Common myeloid progenitor, CD34-positive (primary cell): ENCODE data around the gene NPSR1.
A peak's percentile ranks its signal among the peaks of the same experiment; 100 is the strongest.
"Not testable (repeated sequence)": the region's sequence is repeated elsewhere in the genome, so short reads cannot be mapped to it uniquely, and the experiment has no call there.

Source experiments
- CTCF ChIA-PET: fragments of 350-600 bp; sonication (Branson Sonifier 250); formaldehyde crosslinking; loops from one replicate; lab custom pipeline; 2021; ENCODE audit warnings: antibody characterized with exemption; lab: Charles Lee
- POLR2A ChIA-PET: fragments of 350-600 bp; sonication (Branson Sonifier 250); formaldehyde crosslinking; loops from one replicate; lab custom pipeline; 2021; ENCODE audit warnings: antibody characterized with exemption; lab: Charles Lee
- DNase-seq, 3 donors: peaks; one replicate each; pipeline versions ENCODE4 v3.0.0 to v3.0.0-alpha.2; 2013
- H3K27ac ChIP-seq, 2 experiments: 1 replicate in 1 of 2; 2 replicates in 1 of 2; pipeline ENCODE4 v1.7.0; 2013; ENCODE audit warnings: inconsistent platforms in 2 of 2, low read length in 2 of 2, mild to moderate bottlenecking in 2 of 2, low read depth in 1 of 2, moderate library complexity in 1 of 2; ENCODE audit not compliant: severe bottlenecking in 2 of 2, insufficient read depth in 1 of 2, poor library complexity in 1 of 2
- H3K27me3 ChIP-seq, 5 experiments: replicated peaks in 2 of 5; 1 replicate in 3 of 5; 2 replicates in 2 of 5; pipeline versions ENCODE4 v1.6.1 to v1.7.0; 2013; ENCODE audit warnings: low read length in 4 of 5, mild to moderate bottlenecking in 2 of 5, moderate library complexity in 2 of 5, inconsistent platforms in 1 of 5; ENCODE audit not compliant: insufficient read depth in 5 of 5, control insufficient read depth in 4 of 5
- H3K36me3 ChIP-seq, 4 experiments: 1 replicate in 2 of 4; 2 replicates in 2 of 4; pipeline versions ENCODE4 v1.6.1 to v1.7.0; 2013; ENCODE audit warnings: low read length in 3 of 4, control low read depth in 1 of 4, mild to moderate bottlenecking in 1 of 4; ENCODE audit not compliant: control insufficient read depth in 4 of 4, insufficient read depth in 4 of 4
- H3K4me1 ChIP-seq, 4 experiments: 1 replicate in 3 of 4; 2 replicates in 1 of 4; pipeline versions ENCODE4 v1.6.1 to v1.7.1; 2013; ENCODE audit warnings: low read length in 3 of 4, mild to moderate bottlenecking in 3 of 4, control low read depth in 1 of 4, inconsistent platforms in 1 of 4, moderate library complexity in 1 of 4; ENCODE audit not compliant: control insufficient read depth in 4 of 4, insufficient read depth in 4 of 4; ENCODE audit errors: control extremely low read depth in 1 of 4
- H3K4me3 ChIP-seq, 7 experiments: 1 replicate in 4 of 7; 2 replicates in 3 of 7; pipeline versions ENCODE4 v1.5.1 to v1.7.0; 2013; ENCODE audit warnings: mild to moderate bottlenecking in 7 of 7, low read length in 6 of 7, moderate library complexity in 6 of 7, inconsistent platforms in 2 of 7, low read depth in 2 of 7, control low read depth in 1 of 7; ENCODE audit not compliant: insufficient read depth in 4 of 7, control insufficient read depth in 1 of 7; ENCODE audit errors: extremely low read depth in 1 of 7
- H3K9me3 ChIP-seq, 5 experiments: 1 replicate in 4 of 5; 2 replicates in 1 of 5; pipeline versions ENCODE4 v1.6.1 to v1.7.1; 2013; ENCODE audit warnings: low read length in 4 of 5, mild to moderate bottlenecking in 2 of 5, inconsistent platforms in 1 of 5, low read depth in 1 of 5, moderate library complexity in 1 of 5; ENCODE audit not compliant: control insufficient read depth in 4 of 5, insufficient read depth in 2 of 5; ENCODE audit errors: control extremely low read depth in 1 of 5
- WGBS: methylation state at CpG from one replicate; pipeline ENCODE4 v1.1.5; 2013; ENCODE audit not compliant: insufficient coverage; 5-methylcytosine and 5-hydroxymethylcytosine counted together

The NPSR1 gene

DNA sequence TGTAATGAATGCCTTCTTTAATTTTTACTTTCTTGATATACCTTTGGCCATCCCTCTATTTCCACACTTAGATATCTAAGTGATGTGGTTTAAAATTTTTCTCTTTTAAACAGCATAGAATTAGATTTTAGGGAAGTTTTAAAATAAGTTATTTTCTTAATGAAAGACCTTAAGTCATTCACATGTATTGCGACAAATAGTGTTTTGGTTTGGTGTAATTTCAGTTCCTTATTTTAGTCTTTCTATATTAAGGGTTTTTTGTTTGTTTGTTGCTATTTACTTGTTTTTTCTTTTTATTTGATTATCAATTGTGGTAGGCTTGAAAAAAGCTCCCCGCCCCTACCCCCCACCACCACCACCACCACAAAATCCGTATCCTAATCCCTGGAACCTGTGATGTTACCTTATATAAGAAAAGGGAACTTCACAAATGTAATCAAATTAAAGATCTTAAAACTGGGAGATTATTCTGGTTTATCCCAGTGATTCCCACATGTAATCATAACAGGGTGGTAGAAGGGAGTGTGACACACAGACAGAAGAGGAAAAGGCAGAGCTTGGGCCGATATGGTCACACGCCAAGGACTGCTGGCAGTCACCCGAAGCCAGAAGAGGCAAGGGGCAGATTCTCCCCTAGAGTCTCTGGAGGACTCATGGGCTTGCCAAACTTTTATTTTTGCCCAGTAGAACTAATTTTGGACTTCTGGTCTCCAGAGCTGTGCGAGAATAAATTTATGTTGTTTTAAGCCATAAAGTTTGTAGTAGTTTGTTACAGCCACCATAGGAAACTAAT is 149.7 kb downstream of the NPSR1 start:
- POLR2A ChIA-PET = no interaction called here
- DNase-seq = no peak
- Histone ChIP-seq H3K4me3 (no peak overlapping the region), H3K36me3 (no peaks in the 10 kb centered on the region), H3K4me1 (no peaks in the 10 kb centered on the region), H3K9me3 (peaks cover 0 to 3% (median 0%) of the 10 kb centered on the region in 5 experiments), H3K27ac (no peak overlapping the region), H3K27me3 (peaks cover 0 to 2% (median 0%) of the 10 kb centered on the region in 5 experiments)
- CTCF ChIA-PET = interaction anchor here (1.3 kb wide), 1 partner anchor 14 kb away, joined by 4 read pairs; no protein-coding TSS in a partner anchor
- WGBS = 83% methylated on average over 2 of the region's 7 CpGs

DNA sequence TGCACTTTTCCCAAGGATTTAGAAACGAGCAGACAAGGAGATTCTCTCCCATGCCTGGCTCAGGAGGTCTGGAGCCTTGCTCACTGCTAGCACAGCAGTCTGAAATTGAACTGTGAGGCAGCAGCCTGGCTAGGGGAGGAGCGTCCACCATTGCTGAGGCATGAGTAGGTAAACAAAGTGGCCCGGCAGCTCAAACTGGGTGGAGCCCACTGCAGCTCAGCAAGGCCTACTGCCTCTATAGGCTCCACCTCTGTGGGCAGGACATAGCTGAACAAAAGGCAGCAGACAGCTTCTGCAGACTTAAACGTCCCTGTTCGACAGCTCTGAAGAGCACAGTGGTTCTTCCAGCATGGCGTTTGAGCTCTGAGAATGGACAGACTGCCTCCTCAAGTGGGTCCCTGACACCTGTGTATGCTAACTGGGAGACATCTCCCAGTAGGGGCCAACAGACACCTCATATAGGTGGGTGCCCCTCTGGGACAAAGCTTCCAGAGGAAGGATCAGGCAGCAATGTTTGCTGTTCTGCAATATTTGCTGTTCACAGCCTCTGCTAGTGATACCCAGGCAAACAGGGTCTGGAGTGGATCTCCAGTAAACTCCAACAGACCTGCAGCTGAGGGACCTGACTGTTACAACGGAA is 156.3 kb downstream of the NPSR1 start:
- H3K4me3 ChIP-seq, H3K27ac ChIP-seq, POLR2A ChIA-PET, H3K9me3 ChIP-seq, H3K4me1 ChIP-seq, CTCF ChIA-PET, DNase-seq, H3K36me3 ChIP-seq, H3K27me3 ChIP-seq: not testable (repeated sequence)
- WGBS = 92% methylated on average over 5 of the region's 7 CpGs

DNA sequence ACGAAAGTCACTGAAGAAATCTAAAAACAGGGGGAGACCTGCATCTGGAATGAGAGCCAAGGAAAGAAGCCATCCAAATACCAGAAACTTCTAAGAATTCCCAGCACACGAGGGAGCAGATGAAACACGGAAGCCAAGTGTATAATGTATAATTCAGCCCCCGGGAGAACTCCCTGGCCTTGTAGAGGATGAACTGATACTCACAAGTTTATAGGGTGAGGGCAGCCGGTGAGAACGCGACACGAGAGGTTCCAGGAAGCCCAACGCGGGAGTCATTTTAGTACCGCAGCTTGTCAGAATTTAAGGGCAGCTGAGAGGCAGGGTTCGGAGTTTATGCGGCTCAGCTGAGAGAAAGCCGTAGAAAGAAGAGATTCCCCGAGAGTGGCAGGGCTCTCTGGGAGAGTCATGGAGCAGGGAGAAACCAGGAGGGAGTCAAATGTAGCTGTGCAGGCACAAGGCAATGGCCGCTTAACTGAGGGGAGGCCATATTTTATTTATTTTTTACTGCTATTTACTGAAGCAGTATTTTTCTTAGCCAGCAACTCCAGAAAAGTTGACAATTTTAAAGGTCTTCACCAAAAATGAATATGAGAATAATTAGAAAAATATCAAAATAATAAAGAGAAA is 164.0 kb downstream of the NPSR1 start:
- H3K4me3 ChIP-seq = no peak overlapping the region
- no peak overlapping the region for H3K27ac ChIP-seq
- POLR2A ChIA-PET = no interaction called here
- H3K4me1 ChIP-seq = no peaks in the 10 kb centered on the region
- no peak for DNase-seq
- CTCF ChIA-PET = interaction anchor here (1.5 to 1.7 kb wide), 2 partner anchors 9 to 14 kb away, joined by 4 to 5 read pairs; no protein-coding TSS in a partner anchor
- H3K9me3 ChIP-seq = no peaks in the 10 kb centered on the region
- WGBS = 92% methylated on average over 13 of the region's 16 CpGs
- no peaks in the 10 kb centered on the region for H3K36me3 ChIP-seq
- H3K27me3 ChIP-seq = no peaks in the 10 kb centered on the region

DNA sequence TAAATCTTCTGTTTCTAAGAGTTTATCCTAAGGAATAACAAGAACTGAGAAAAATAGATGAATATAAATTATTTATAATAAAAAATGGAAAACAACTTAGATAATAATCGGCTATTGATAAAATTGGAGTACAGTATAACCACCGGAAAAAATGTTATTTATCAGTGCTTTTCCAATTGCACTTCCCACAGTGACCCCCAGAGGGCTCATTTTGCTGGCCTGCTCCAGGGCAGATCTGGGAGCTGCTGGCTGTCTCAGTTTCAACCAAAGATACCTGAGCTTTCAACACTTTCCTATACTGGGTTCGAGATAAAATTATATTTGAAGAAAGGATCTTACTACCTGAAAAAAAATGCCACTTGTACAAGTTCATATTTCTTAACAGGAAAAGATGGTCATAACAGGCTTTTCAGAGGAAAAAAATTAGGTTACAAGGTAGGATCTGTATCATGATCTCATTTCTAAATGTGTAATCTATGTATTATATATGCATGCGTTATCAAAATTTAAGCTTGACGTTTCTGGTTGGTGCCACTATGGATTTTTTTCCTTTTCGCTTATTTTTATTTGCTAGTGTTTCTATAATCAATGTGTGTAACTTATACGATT is 165.7 kb downstream of the NPSR1 start:
- ChIA-PET CTCF (interaction anchor here (0.6 to 1.8 kb wide), 5 partner anchors 14 to 382 kb away, joined by 3 to 6 read pairs (median 4); no protein-coding TSS in a partner anchor), POLR2A (no interaction called here)
- H3K4me1 ChIP-seq = no peaks in the 10 kb centered on the region
- DNase-seq = peak; percentile 11 to 47 (median 30)
- no peaks in the 10 kb centered on the region for H3K36me3 ChIP-seq
- no peaks in the 10 kb centered on the region for H3K9me3 ChIP-seq
- H3K4me3 ChIP-seq = no peak overlapping the region
- H3K27ac ChIP-seq = no peak overlapping the region
- WGBS = 81% methylated on average over 4 of the region's 7 CpGs
- H3K27me3 ChIP-seq = no peaks in the 10 kb centered on the region

- ChIA-PET CTCF (interaction anchor here (1.8 kb wide), 1 partner anchor 211 kb away, joined by 6 read pairs; no protein-coding TSS in a partner anchor), POLR2A (no interaction called here)
- no peak for DNase-seq
Observed at GRCh38 chr7:34825221-34825620, 167.2 kb downstream of the NPSR1 start.

DNA sequence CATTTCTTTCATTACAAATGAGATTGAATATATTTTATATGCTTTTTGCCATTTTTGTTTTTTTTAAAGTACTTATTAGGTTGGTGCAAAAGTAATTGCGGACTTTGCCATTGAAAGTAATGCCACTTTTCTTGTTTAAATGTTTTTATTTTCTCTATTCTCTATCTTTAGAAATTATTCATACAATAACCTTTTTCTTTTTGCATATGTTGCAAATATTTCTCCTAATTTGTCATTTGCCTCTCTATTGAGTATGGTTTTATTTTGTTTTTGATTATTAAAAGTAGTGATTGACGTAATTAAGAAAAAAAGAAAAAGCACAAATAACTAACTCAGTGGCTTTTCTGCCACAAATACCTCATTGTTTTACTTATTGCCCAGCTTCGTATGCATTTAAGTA is 172.4 kb downstream of the NPSR1 start:
- CTCF ChIA-PET = no interaction called here
- H3K27me3 ChIP-seq = peaks cover 0 to 5% (median 0%) of the 10 kb centered on the region in 5 experiments
- 100% methylated on average over 1 of the region's 3 CpGs for WGBS
- H3K4me1 ChIP-seq = no peaks in the 10 kb centered on the region
- H3K9me3 ChIP-seq = no peaks in the 10 kb centered on the region
- no peak overlapping the region for H3K27ac ChIP-seq
- POLR2A ChIA-PET = no interaction called here
- DNase-seq = no peak
- H3K36me3 ChIP-seq = no peaks in the 10 kb centered on the region
- no peak overlapping the region for H3K4me3 ChIP-seq

More at GRCh38 chr7:34825221-34825620, 167.2 kb downstream of the NPSR1 start:
- Histone ChIP-seq H3K4me1 (no peaks in the 10 kb centered on the region), H3K27me3 (no peaks in the 10 kb centered on the region), H3K27ac (no peak overlapping the region), H3K9me3 (no peaks in the 10 kb centered on the region), H3K4me3 (no peak overlapping the region), H3K36me3 (no peaks in the 10 kb centered on the region)
- WGBS = 100% methylated on average over 2 of the region's 2 CpGs
